COLO668 (cell line): ENCODE data around the gene CDKN1C.

Experiments
- DNase-seq: peaks from one replicate; lab custom pipeline; 2025; ENCODE audit not compliant: unreplicated experiment; lab: John Stamatoyannopoulos, UW

The CDKN1C gene

DNA sequence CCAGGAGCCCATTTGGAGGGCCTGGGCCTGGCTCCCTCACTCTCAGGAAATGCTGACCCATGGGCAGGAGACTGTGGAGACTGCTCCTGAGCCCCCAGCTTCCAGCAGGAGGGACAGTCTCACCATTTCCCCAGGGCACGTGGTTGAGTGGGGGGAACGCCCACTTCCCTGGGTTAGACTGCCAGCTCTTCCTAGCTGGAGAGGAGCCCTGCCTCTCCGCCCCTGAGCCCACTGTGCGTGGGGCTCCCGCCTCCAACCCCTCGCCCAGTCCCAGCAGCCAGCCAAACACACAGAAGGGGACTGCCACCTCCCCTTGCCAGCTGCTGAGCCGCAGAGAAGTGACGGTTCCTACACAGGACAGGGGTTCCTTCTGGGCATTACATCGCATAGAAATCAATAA is 37.1 kb downstream of the CDKN1C start:
- DNase-seq = no peak

DNA sequence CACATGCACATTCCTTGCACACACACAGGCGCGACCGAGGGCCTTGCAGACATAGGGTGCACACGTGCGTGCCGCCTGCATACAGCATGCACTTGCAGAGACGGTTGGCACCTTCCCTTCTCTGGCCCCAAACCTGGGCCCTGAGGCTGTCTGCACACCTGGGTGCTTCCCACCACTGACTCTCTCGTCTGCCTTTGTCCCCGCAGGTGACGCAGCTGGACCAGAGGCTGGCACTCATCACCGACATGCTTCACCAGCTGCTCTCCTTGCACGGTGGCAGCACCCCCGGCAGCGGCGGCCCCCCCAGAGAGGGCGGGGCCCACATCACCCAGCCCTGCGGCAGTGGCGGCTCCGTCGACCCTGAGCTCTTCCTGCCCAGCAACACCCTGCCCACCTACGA is 38.0 kb downstream of the CDKN1C start:
- peak; percentile 87 for DNase-seq

DNA sequence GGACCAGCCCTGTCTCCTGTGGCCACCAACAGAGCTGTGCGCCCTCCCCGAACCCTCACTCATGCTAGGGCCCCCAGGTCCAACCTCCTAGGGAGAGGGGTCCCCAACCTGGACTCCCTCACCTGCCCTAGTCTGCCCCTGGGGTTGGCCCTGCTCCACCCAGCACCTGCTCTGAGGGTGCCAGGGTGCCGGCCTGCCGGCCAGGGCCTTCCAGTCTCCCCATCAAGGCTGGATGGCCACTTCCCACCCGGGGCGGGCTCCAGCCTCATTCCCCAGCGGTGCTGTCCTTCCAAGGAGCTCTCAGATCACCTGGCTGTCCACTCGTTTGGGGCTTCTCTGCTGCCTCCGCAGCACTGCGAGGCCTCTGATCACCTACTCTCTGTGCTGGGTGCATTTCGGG is 39.1 kb downstream of the CDKN1C start:
- no peak for DNase-seq

- peak; percentile 5 for DNase-seq
These were observed 39.5 kb downstream of the CDKN1C start for GRCh38 chr11:2846056-2846455.

DNA sequence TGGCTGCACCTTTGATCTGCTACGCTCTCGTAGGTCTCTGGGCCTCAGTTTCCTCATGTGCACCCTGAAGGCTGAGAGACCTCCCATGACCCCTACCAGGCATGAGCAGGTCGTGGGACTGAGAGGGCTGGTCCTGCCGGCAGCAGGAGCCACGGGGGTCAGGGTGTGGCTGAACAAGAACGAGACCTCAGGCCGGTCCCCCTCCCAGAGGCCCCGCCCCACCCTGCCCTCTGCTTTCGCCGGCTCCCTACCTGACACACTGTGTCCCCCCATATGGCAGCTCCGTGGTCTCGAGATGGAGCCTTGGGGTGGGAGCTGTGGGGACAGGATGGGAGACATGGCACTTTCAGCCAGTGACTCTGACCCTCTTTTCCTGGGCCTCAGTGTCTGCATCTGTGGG is 40.6 kb downstream of the CDKN1C start:
- no peak for DNase-seq

- DNase-seq = no peak
These were observed 41.3 kb downstream of the CDKN1C start for GRCh38 chr11:2844116-2844842.

DNA sequence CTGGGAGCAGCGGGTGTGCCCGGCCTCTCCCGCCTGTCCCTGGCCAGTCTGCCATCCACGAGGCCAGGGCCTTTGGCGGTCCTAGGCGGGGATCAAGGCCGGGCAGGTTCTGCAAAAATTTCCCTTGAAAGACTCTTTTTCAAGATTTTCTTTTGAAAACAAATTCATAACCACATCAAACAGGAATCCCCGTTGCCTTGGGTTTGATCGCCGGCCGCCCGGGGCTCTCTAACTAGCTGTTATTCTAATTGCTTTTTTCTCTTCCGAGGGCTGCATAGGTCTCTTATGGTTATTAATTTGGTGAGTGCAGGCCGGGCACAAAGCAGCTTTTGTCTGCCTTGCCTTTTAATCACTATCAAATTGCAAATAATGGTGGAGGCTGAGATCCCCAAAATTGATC is 42.0 kb downstream of the CDKN1C start:
- no peak for DNase-seq

DNA sequence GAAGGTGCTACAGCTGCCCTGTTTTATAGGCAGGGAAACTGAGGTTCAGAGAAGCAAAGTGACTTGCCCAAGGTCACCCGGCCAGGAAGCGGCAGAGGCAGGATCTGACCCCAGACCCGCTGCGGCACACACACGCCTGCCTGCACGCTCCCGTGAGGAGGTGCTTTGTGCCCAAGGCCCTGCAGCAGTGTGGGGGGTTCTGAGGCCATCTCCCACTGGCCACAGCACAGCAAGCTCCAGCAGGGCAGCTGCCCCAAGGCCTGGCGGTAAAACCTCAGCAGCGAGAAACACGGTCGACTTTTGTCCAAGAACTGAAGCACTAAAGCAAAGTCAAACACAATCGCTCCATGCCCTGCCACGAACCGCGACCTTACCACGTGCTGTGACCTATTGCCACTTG is 42.7 kb downstream of the CDKN1C start:
- no peak for DNase-seq

- DNase-seq = no peak
These were observed 44.0 kb downstream of the CDKN1C start for GRCh38 chr11:2841411-2842190.

DNA sequence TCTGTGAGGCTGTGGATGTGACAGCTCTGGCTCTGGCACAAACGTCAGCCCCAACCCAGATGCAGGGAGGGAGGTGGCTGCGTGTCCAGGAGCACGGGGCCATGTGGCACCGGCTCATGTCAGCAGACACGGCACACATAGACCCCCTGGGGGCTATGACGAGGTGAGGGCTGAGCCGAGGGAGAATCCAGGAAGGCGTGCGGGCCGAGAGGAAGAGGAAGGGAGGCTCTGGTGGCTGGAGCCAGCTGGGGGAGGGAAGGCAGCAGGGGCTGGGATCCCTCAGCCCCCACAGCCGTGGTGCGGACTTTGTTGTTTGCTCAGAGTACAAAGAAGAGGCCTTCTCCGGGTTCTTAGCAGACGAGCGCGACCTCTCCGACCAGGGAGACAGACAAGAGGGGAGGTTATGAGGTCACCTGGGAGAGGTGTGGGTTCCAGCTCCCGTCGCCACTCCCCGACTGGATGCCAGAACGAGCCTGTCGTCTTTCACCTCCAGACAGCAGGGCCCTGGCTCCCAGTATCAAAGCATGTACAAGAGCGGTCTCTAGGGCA is 46.1 kb downstream of the CDKN1C start:
- no peak for DNase-seq

DNA sequence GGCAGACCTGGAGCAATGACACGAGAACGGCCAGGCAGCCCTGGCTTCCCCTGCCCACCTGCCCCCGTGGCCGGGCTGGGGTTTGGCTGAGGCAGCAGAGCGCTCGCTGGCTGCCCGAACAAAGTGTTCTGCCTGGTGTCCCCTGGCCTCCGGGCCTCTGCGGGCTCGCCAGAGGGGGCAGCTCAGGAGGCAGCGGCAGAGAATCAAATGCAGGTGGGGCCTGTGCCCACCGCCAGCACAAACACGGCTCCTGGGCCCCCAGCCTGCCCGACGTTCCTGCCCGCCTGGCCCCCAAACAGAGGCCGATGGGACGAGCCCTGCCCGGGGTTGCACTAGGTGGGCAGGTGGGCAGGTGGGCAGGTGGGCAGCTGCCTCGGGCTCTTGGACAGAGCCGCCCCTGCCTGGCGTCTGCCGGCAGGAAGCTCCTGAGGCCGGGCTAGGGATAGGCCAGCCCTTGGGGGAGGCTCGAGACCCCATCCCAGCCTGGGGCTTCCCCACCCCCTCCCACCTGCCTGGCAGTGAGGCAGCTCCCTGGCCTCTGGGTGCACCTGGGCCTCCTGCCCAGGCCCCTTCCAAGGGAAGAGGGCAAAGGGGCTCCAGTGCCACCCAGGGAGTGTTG is 46.8 kb downstream of the CDKN1C start:
- DNase-seq = no peak

- no peak for DNase-seq
These were observed 47.5 kb downstream of the CDKN1C start for GRCh38 chr11:2838091-2838490.

DNA sequence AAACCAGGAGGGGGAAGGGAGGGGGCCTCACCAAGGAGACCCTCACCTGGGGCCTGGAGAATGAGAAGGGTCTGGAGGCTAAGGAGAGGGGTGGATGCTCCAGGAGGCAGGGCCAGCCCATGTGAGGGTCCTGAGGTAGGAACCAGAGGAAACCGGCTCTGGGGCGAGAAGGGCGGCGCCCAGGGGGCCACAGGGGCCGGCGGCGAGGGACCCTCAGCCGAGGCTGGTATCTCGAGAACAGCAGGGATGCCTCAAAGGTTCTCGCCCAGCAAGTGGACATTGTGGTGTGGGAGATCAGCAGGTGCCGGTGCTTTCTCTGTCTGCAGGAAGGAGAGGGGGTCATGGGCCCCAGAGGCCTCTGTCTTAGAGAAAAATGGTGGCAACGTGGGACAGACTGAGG is 47.9 kb downstream of the CDKN1C start:
- DNase-seq = no peak

GRCh38 chr11:2837096-2837601 is 48.4 kb downstream of the CDKN1C start:
- peak; percentile 7 for DNase-seq

DNA sequence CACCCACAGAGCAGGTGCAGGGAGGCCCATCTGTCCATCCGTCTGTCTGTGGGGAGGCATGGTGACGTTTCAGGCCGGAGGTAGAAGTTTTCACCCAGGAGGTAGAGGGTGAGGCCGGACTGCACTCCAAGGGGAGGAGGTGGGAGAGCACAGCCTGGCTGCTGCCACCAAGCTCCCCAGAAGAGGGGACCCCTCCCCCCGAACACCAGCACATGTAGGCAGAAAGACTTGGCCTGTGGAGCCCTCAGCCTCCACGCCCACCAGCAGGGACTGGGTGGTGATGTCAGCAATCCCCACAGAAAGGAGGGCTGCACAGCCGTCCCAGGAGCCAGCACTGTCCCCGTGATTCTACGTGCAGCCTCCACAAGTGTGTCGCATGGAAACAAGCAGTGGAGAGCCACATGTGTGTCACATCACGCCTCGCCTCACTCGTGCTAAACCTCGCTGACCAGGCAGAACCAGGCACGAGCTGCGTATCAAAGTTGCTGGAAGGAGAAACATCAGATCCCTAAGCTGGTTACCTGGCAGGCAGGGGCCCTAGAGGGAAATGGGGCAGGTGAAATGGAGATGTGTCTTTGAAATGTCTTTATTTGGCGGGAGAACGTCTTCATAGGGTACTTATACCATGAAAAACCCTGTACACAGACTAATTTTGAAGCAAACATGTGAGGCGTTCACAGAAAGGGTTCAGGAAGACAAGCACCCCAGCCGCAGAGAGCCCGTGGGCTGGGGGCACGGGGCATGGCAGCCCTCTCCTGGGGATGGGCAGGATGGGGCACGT is 49.1 kb downstream of the CDKN1C start:
- no peak for DNase-seq

GRCh38 chr11:2835751-2836150 is 49.8 kb downstream of the CDKN1C start:
- no peak for DNase-seq

- DNase-seq = peak; percentile 2
These were observed 50.3 kb downstream of the CDKN1C start for GRCh38 chr11:2835296-2835695.

DNA sequence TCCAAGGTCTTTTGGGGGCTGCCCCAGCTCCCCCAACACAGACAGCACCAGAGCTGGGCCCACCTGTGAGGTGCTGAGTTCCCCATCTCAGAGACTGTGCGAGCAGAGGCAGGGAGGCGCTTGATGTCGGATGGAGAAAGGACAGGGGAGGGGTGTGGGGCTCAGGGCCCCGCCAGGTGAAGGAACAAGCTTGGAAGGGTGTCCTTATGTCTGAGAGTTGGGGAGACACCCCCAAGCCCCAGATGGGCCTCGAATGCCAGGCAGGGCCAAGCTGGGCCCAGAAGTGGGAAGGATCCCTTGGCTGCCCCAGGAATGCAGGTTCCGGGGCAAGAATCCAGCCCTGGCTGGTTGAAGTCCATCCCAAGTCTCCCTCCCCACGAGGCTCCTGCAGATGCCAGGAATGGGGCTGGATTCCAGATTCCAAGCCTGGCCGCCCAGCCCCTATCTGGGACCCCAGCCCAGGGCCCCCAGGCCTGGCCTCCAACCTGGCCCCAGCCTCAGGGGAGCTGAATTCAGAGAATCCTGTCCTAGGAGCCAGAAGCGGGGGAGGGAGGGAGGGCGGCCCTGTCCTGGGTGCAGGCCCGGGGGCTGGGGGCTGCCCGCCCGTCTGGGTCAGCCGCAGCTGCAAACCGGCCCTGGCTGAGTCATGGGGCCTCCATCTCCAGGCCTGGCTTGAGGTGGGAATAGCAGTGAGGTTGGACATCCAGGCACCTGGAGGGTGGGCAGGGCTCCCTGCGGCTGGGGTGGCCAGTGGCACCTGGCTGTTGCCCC is 50.9 kb downstream of the CDKN1C start:
- DNase-seq = no peak

- DNase-seq = no peak
These were observed 51.7 kb downstream of the CDKN1C start for GRCh38 chr11:2833716-2834502.
